ENCODE results near the gene MED15. TPM values are rescaled to one million over a fixed set of nuclear protein-coding genes. Genes with fewer than 3 reads are reported as not detected.
A peak's percentile ranks its signal among the peaks of the same experiment; 100 is the strongest.

MED15 gene
- total and polyA plus RNA-seq, 10 donors: 32.2 to 162 (median 89.7) TPM

DNA sequence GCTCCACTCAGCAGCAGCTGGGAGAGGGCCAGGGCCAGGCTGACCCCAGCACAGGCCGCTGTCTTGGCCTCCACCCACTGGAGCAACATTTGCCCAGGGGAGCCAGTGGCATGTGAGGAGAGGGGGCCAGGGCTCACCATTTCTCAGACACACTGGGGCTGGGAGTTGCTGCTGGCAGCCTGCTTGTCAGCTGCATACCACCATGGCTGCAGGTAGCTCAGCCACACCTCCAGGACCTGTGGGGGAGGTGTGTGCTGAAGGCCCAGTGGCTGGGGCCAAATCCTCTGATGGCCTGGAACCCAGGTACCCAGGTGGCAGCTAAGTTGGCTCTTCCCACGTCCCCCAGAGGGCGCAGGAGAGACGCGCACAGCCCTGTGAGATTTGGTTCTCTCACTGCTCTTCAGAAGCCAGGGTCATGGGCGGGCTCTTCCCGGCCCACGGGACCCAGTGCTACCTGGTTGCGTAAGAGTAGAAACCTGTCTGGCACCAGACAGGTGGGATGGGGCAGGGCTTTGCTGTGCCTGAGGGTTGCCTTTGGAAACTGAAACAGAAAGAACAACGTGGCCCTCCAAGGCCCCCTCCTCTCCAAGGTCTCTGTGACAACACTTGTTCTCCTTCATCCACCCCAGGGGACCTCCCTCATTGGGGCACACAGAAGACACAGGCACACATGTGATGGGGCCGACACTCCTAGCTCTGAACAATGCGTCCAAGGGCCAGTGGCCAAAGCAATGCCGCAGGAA is 98.8 kb downstream of the MED15 start:
- H3K4me1 ChIP-seq: peaks cover 0 to 13% (median 6%) of the 10 kb centered on the region in 6 donors
- H3K27me3 ChIP-seq (replicated peaks in 1 of 7): no peaks in the 10 kb centered on the region
- TF ChIP-seq, protein P1, sequence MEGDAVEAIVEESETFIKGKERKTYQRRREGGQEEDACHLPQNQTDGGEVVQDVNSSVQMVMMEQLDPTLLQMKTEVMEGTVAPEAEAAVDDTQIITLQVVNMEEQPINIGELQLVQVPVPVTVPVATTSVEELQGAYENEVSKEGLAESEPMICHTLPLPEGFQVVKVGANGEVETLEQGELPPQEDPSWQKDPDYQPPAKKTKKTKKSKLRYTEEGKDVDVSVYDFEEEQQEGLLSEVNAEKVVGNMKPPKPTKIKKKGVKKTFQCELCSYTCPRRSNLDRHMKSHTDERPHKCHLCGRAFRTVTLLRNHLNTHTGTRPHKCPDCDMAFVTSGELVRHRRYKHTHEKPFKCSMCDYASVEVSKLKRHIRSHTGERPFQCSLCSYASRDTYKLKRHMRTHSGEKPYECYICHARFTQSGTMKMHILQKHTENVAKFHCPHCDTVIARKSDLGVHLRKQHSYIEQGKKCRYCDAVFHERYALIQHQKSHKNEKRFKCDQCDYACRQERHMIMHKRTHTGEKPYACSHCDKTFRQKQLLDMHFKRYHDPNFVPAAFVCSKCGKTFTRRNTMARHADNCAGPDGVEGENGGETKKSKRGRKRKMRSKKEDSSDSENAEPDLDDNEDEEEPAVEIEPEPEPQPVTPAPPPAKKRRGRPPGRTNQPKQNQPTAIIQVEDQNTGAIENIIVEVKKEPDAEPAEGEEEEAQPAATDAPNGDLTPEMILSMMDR (IDR thresholded peaks at IDR 0.05 in 8 of 11, conservative IDR thresholded peaks at IDR 0.05 in 3 of 11): peak; percentile 41 to 83 (median 67)
- TF ChIP-seq POLR2A (IDR thresholded peaks at IDR 0.05): no peak
- peak; percentile 88 for DNase-seq
- H3K4me3 ChIP-seq: peak overlapping the region in 1 of 8 donors; percentile 22
- intact Hi-C loops (cut with DNase I; ENCODE audit: low total_unique reads): no loop called here
- no peaks in the 10 kb centered on the region for H3K36me3 ChIP-seq
- 28 to 39% (median 29%) methylated on average over 9 to 13 of the region's 13 CpGs for WGBS, 5 donors
- no peak overlapping the region for H3K27ac ChIP-seq
- no peaks in the 10 kb centered on the region for H3K9me3 ChIP-seq

DNA sequence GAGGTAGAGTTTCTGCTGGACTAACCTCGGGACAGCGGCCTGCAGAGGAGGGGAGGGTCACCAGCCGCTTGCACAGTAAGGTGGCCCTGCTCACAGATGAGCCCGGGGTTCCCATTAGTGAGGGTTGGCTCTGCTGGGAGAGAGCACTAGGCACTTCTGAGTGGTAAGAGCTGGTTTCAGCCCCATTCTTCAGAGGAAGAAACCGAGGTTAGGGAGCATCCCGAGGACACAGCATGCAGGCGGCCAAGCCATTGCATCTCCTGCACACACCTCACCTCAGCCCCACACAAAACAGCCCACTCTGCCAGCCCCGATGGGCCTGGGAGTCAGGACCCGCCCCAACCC is 99.3 kb downstream of the MED15 start:
- intact Hi-C loops (cut with DNase I; ENCODE audit: low total_unique reads): no loop called here
- Histone ChIP-seq H3K9me3 (no peaks in the 10 kb centered on the region), H3K36me3 (no peaks in the 10 kb centered on the region), H3K27me3 (replicated peaks in 1 of 7) (no peaks in the 10 kb centered on the region), H3K4me1 (peaks cover 0 to 13% (median 6%) of the 10 kb centered on the region in 6 donors), H3K4me3 (no peak overlapping the region), H3K27ac (no peak overlapping the region)
- TF ChIP-seq POLR2A (IDR thresholded peaks at IDR 0.05): no peak
- TF ChIP-seq, protein P1 (IDR thresholded peaks at IDR 0.05 in 8 of 11, conservative IDR thresholded peaks at IDR 0.05 in 3 of 11): no peak
- TF ChIP-seq POLR2AphosphoS5 (IDR thresholded peaks at IDR 0.05): no peak
- WGBS, 5 donors: 78 to 91% (median 87%) methylated on average over 7 to 9 of the region's 9 CpGs
- no peak for DNase-seq

DNA sequence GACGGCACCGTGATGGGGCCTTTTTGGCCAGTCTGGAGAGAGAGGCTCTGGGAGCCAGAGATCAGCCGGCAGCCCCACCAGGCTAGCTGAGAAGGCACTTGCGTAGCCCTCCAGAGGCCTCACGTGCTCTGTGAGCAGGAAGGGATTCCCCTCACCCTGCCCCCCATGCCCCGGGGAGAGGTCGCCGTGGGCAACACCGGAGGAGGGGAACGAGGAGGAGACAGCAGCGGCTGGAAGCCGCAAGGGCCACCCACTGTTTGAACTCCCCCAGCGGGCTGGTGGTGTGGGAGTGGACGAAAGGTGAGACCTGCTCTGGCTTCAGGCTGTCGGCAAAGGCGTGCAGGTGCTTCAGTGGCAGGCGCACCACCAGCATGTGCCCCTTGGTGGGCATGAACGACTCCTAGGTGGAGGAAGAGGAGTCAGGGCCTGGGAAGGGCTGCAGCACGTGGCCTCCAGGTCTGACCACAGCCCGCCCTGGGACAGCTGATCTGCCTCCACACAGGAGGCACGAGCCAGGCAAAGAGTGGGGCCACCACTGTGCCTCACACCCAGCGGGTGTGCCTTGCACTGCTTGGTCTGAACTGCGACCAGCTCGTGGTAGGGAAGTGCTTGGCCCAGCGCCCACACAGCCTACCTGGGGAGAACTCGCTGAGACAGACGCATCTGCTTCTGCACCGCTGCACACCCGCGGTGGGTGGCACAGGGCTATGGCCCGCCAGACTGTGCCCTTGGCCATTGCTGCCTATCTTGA is 99.9 kb downstream of the MED15 start:
- peak; percentile 72 for DNase-seq
- no peaks in the 10 kb centered on the region for H3K36me3 ChIP-seq
- H3K27ac ChIP-seq: no peak overlapping the region

More for the DNA sequence above, 99.9 kb downstream of the MED15 start:
- intact Hi-C loops (cut with DNase I; ENCODE audit: low total_unique reads): no loop called here
- TF ChIP-seq, protein P1 (IDR thresholded peaks at IDR 0.05 in 8 of 11, conservative IDR thresholded peaks at IDR 0.05 in 3 of 11): no peak
- TF ChIP-seq POLR2A (IDR thresholded peaks at IDR 0.05): no peak
- no peak for TF ChIP-seq POLR2AphosphoS5 (IDR thresholded peaks at IDR 0.05)
- WGBS, 5 donors: 62 to 76% (median 66%) methylated on average over 18 to 31 of the region's 31 CpGs
- Histone ChIP-seq H3K27me3 (replicated peaks in 1 of 7) (no peaks in the 10 kb centered on the region), H3K4me3 (no peak overlapping the region), H3K9me3 (no peaks in the 10 kb centered on the region), H3K4me1 (peaks cover 0 to 13% (median 6%) of the 10 kb centered on the region in 6 donors)
